GM12864 (cell line): Measurements from ENCODE around the gene SMIM24.
"Not testable (repeated sequence)": the region's sequence is repeated elsewhere in the genome, so short reads cannot be mapped to it uniquely, and the experiment has no call there.

ENCODE experiments used
- DNase-seq: peaks from one replicate; pipeline ENCODE4 v3.0.0-alpha.2; 2011; ENCODE audit warnings: low read depth
- H3K4me3 ChIP-seq: 2 replicates; pipeline ENCODE4 v1.5.1; 2011; ENCODE audit warnings: mild to moderate bottlenecking, low read depth, low read length, control low read depth
- CTCF ChIP-seq: IDR thresholded peaks from 2 replicates; pipeline ENCODE4 v1.5.1; 2011; ENCODE audit warnings: low read depth, mild to moderate bottlenecking, moderate library complexity, low read length, control low read depth, inconsistent platforms; ENCODE audit errors: missing control alignments

Gene SMIM24

GRCh38 chr19:3433805-3434540 lies 46.4 kb downstream of the SMIM24 start:
- TF ChIP-seq CTCF: no peak
- no peak for DNase-seq
- peak overlapping the region; percentile 63 for H3K4me3 ChIP-seq

GRCh38 chr19:3433313-3433712 lies 47.0 kb downstream of the SMIM24 start:
- no peak for TF ChIP-seq CTCF
- no peak for DNase-seq
- no peak overlapping the region for H3K4me3 ChIP-seq

- TF ChIP-seq CTCF: no peak
- no peak overlapping the region for H3K4me3 ChIP-seq
- DNase-seq: no peak
Observed at GRCh38 chr19:3431760-3432397, 48.4 kb downstream of the SMIM24 start.

GRCh38 chr19:3430366-3430680 lies 50.0 kb downstream of the SMIM24 start:
- H3K4me3 ChIP-seq, DNase-seq: not testable (repeated sequence)

GRCh38 chr19:3426433-3426832 lies 53.9 kb downstream of the SMIM24 start:
- DNase-seq: no peak
- no peak for TF ChIP-seq CTCF

More at GRCh38 chr19:3426433-3426832, 53.9 kb downstream of the SMIM24 start:
- no peak overlapping the region for H3K4me3 ChIP-seq
